Spinal cord (tissue), 10 donors: ENCODE data around the gene PLG. TPM values are rescaled to one million over a fixed set of nuclear protein-coding genes. Genes with fewer than 3 reads are reported as not detected.
"Not testable (repeated sequence)": the region's sequence is repeated elsewhere in the genome, so short reads cannot be mapped to it uniquely, and the experiment has no call there.

Experiments used
- DNase-seq, 6 donors: peaks; one replicate each; pipeline versions ENCODE4 v3.0.0 to v3.0.0-alpha.2; 2013 to 2015; ENCODE audit warnings: low spot score in 6 of 6, low read depth in 4 of 6
- H3K27ac ChIP-seq: one replicate; pipeline ENCODE4 v1.5.1; 2013; ENCODE audit warnings: low read depth, low read length, control low read depth
- H3K27me3 ChIP-seq: one replicate; pipeline ENCODE4 v1.6.1; 2013; ENCODE audit warnings: low read length; ENCODE audit not compliant: control insufficient read depth, insufficient read depth
- H3K36me3 ChIP-seq: one replicate; pipeline ENCODE4 v1.6.1; 2013; ENCODE audit warnings: low read length; ENCODE audit not compliant: control insufficient read depth, insufficient read depth
- H3K4me1 ChIP-seq: one replicate; pipeline ENCODE4 v1.6.1; 2013; ENCODE audit warnings: low read length; ENCODE audit not compliant: control insufficient read depth, insufficient read depth
- H3K4me3 ChIP-seq: one replicate; pipeline ENCODE4 v1.5.1; 2013; ENCODE audit warnings: low read depth, low read length, control low read depth
- H3K9me3 ChIP-seq: one replicate; pipeline ENCODE4 v1.6.1; 2013; ENCODE audit warnings: low read length; ENCODE audit not compliant: control insufficient read depth, insufficient read depth
- WGBS: methylation state at CpG from one replicate; pipeline ENCODE4 v1.1.5; 2013; ENCODE audit warnings: missing lambda C conversion rate; ENCODE audit not compliant: insufficient coverage; 5-methylcytosine and 5-hydroxymethylcytosine counted together
- polyA plus RNA-seq, 2 donors: library from polyadenylated mRNA; unstranded; fragments of 120-200 nt; gene quantifications; one replicate each; pipeline ENCODE4 v1.2.1, GENCODE V29; 2013; ENCODE audit not compliant: insufficient read length in 2 of 2
- total RNA-seq, 2 donors: library from RNA; depleted of rRNA in 1 of 2; stranded (reverse); fragments of 120-200 nt in 1 of 2; fragments of >200 nt in 1 of 2; gene quantifications; one replicate each; pipeline versions ENCODE4 v1.2.3 to v1.2.4, GENCODE V29; 2013 to 2014
- donor health status: healthy.

Gene PLG
- total and polyA plus RNA-seq, 4 donors = 0.39 to 7.7 (median 3.6) TPM; not detected in 1

DNA sequence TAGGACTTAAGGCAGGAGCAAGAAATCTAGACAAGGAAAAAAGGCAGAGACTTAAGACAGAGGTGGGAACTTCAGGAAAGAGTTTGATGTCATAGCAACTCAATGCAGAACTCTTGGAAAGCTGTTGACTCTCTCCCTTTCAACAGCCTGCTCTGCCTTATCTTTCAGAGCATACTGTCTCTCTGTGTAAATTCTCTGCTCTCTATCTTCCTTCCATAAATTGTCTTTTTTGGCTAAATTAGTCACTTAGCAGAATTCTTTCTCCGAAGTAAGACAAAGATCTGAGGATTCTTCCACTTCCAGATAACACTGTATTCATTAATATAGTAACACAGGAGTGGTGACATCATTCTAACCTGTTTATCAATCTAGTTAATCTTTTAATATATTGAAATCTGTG lies 80.2 kb downstream of the PLG start:
- Histone ChIP-seq H3K36me3 (no peaks in the 10 kb centered on the region), H3K4me1 (no peaks in the 10 kb centered on the region), H3K4me3 (no peak overlapping the region), H3K27ac (no peak overlapping the region), H3K27me3 (no peaks in the 10 kb centered on the region), H3K9me3 (no peaks in the 10 kb centered on the region)
- WGBS = no CpG with 5 or more reads among the region's 1 CpG
- no peak for DNase-seq

DNA sequence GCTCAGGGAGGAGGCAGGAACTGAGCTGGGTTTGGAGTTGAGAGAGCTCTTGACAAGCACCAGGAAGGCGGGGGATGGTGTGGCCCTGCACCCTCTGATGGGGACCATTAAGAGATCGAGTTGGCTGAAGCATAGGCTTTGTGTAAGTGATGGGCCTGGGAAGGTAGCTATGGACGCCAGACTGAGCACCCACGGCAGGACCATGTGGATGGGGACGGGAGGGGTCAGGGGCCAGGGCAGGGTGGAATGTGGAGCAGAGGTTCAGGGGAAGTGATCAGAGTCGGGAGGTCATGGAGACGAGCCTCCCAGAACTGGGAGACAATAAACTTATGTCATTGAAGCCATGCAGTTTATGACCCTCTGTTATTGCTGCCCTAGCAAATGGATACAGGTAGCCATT lies 81.7 kb downstream of the PLG start:
- no peak for DNase-seq
- Histone ChIP-seq H3K27me3 (no peaks in the 10 kb centered on the region), H3K4me1 (no peaks in the 10 kb centered on the region), H3K36me3 (no peaks in the 10 kb centered on the region), H3K9me3 (no peaks in the 10 kb centered on the region), H3K27ac (no peak overlapping the region), H3K4me3 (no peak overlapping the region)
- WGBS = 65% methylated on average over 7 of the region's 7 CpGs

DNA sequence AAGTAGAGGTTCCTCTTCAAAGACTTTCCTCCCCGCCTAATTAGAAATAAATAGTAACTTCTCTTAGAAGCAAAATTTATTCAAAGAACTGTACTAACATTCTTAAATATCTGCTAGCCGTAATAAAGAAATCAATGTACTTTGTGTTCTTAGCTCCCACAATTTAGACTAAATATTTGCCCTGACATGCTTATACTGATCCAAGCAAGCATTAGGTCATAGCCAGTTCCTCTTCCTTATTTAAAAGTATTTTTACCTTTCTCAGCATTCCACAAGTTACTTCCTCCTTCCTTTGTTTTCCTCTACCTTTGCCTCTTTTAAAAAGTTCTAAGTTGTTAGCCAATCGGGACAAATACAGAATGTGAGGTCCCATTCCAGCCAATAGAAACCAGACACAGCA lies 86.1 kb downstream of the PLG start:
- not testable (repeated sequence) for DNase-seq, H3K27me3 ChIP-seq, H3K27ac ChIP-seq, H3K36me3 ChIP-seq, H3K4me1 ChIP-seq, H3K9me3 ChIP-seq, H3K4me3 ChIP-seq
- 100% methylated on average over 1 of the region's 3 CpGs for WGBS

DNA sequence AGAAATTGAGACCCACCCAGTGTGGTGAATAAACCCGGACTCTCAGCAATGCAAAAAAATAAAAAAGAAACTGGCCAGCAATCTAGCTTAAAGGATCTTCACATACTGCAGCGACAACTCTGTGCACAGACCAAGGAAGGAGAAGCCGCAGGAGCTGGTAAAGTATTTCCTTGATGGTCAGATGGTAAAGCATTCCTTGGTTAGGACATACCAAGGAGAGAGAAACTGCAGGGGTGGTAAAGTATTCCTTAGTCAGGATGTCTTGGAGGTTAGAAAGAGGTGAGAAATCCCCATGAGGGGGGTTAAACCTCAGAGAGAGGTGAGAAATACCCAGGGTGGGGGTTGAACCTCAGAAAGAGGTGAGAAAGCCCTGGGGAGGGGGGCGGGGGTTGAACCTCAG lies 86.8 kb downstream of the PLG start:
- DNase-seq = no peak
- no peaks in the 10 kb centered on the region for H3K36me3 ChIP-seq
- H3K4me1 ChIP-seq = no peaks in the 10 kb centered on the region
- H3K27me3 ChIP-seq = no peaks in the 10 kb centered on the region
- peaks cover 1% of the 10 kb centered on the region for H3K9me3 ChIP-seq
- WGBS = 87% methylated on average over 3 of the region's 4 CpGs
- no peak overlapping the region for H3K27ac ChIP-seq
- H3K4me3 ChIP-seq = no peak overlapping the region

DNA sequence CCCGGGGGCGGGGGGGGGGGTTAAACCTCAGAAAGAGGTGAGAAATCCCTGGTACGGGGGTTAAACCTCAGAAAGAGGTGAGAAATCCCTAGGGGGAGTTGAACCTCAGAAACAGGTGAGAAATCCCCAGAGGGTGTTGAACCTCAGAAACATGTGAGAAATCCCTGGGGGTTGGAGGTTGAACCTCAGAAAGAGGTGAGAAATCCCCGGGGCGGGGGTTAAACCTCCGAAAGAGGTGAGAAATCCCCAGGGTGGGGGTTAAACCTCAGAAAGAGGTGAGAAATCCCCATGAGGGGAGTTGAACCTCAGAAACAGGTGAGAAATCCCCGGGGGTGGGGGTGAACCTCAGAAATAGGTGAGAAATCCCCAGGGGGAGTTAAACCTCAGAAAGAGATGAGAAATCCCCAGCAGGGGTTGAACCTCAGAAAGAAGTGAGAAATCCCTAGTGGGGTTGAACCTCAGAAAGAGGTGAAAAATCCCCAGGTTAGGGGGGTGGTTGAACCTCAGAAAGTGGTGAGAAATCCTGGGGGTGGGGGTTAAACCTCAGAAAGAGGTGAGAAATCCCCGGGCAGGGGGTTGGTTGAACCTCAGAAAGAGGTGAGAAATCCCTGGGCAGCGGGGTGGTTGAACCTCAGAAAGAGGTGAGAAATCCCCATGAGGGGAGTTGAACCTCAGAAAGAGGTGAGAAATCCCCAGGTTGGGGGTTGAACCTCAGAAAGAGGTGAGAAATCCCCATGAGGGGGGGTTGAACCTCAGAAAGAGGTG lies 87.4 kb downstream of the PLG start:
- no peak overlapping the region for H3K4me3 ChIP-seq
- H3K27ac ChIP-seq = no peak overlapping the region
- DNase-seq = no peak
- peaks cover 1% of the 10 kb centered on the region for H3K9me3 ChIP-seq
- H3K27me3 ChIP-seq = no peaks in the 10 kb centered on the region
- 93% methylated on average over 6 of the region's 9 CpGs for WGBS
- H3K36me3 ChIP-seq = no peaks in the 10 kb centered on the region
- no peaks in the 10 kb centered on the region for H3K4me1 ChIP-seq

DNA sequence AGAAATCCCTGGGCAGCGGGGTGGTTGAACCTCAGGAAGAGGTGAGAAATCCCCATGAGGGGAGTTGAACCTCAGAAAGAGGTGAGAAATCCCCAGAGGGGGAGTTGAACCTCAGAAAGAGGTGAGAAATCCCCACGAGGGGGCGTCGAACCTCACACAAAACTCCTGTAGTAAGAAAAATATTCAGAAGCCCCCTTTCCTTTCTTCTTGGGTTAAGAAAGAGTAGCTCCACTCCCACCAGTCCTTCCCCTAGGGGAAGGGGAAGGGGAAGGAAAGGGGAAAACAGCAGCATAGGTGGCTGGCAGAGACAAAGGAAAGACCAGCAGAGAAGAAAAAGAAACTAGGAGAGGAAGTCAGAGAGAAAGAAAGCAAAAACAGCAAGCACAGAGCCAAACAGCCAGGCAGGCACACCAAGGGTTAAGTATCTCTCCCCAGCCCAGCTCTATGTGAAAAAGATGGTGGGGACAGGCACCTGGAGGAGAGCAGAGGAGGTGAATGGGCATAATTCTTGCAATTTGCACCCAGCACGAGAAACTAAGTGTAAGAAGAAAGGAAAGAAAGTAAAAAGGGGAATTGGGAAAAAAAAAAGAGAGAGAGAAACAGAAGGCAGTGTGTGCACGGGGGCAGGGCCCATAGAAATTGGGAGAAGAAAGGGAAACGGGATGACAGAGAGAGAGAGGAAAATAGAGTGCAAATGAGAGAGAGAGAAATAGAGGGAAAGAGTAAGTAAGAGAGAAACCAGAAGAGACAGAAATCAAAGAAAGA lies 88.2 kb downstream of the PLG start:
- Histone ChIP-seq H3K9me3 (peaks cover 1% of the 10 kb centered on the region), H3K27ac (no peak overlapping the region), H3K36me3 (no peaks in the 10 kb centered on the region), H3K4me1 (no peaks in the 10 kb centered on the region), H3K27me3 (no peaks in the 10 kb centered on the region), H3K4me3 (no peak overlapping the region)
- 25% methylated on average over 3 of the region's 7 CpGs for WGBS
- no peak for DNase-seq

DNA sequence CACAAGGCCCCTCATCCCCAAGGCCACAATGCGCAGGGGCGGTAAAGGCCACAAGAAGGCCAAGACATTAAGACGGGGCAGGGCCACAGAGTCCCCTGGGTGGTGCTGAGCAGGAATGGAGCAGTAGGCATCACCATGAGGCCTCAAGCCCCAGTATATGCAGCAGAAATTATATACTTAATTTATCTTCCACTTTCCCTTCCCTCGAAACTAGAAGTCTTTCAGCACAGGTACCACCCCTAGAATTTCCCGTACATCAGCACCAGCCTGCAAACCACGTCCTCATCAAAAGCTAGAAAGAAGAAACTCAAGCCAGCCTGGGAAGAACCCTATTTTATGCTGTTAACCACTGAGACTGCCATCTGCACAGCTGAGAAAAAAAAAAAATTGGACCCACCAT lies 89.4 kb downstream of the PLG start:
- no peaks in the 10 kb centered on the region for H3K4me1 ChIP-seq
- 100% methylated on average over 3 of the region's 6 CpGs for WGBS
- H3K27me3 ChIP-seq = no peaks in the 10 kb centered on the region
- no peak overlapping the region for H3K27ac ChIP-seq
- no peaks in the 10 kb centered on the region for H3K36me3 ChIP-seq
- peaks cover 1% of the 10 kb centered on the region for H3K9me3 ChIP-seq
- no peak for DNase-seq
- no peak overlapping the region for H3K4me3 ChIP-seq

DNA sequence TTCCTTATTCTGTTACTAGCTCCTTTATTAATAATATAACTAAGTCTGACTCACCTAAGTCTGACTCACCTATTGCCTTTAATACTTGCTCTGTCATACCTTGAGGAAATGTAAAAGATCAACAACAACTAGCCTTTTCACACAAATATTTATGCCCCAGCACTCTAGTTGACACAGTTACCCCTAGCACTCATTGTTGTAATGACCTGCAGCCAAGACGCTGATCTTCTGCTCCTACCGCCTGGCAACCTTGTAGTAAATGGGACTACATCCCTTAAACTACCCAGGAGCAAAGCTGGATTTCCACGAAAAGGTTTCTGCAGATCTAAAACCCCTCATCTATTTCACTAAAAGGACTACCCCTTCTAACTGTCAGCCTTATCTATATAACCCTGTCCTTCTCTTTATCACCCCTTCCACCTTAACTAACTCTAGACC lies 90.0 kb downstream of the PLG start:
- 89% methylated on average over 3 of the region's 3 CpGs for WGBS
- Histone ChIP-seq H3K27me3 (no peaks in the 10 kb centered on the region), H3K4me3 (no peak overlapping the region), H3K27ac (no peak overlapping the region), H3K4me1 (no peaks in the 10 kb centered on the region), H3K36me3 (no peaks in the 10 kb centered on the region), H3K9me3 (peaks cover 1% of the 10 kb centered on the region)
- no peak for DNase-seq

DNA sequence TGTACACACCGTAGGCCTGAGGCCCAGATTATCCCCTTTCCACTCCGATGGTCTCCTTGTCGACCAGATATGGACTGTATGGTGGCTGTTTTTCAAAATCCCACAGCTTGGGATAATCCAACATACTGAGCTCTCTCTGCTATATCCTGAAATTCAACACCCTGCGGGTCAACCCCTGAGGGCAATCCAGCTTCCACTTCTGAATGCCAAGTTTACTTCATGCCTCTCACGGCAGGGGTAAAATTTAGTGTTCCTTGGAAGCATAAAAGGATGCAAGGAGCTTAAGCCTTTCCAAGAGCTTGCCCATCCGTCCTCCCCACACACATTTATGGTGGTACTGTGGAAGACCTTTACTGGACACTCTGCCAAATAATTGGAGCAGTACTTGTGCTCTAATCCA lies 90.7 kb downstream of the PLG start:
- WGBS = 100% methylated on average over 2 of the region's 6 CpGs
- no peak overlapping the region for H3K27ac ChIP-seq

DNA sequence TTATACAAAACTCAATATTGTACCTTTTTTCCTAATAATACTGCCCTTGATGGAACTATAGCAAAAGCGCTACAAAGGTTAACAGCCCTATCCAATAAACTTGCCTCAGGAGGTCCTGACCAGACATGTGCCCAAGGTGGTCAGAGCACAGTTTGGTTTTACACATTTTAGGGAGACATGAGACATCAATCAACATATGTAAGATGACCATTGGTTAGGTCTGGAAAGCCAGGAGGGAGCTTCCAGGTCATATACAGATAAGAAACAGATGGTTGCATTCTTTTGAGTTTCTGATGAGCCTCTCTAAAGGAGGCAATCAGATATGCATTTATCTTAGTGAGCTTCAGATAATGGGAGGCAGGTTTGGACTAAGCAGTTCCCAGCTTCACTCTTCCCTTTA lies 91.6 kb downstream of the PLG start:
- no peaks in the 10 kb centered on the region for H3K36me3 ChIP-seq
- H3K4me1 ChIP-seq = no peaks in the 10 kb centered on the region
- 80% methylated on average over 1 of the region's 1 CpG for WGBS
- H3K27ac ChIP-seq = no peak overlapping the region
- no peak overlapping the region for H3K4me3 ChIP-seq
- H3K9me3 ChIP-seq = peaks cover 1% of the 10 kb centered on the region
- no peak for DNase-seq
- no peaks in the 10 kb centered on the region for H3K27me3 ChIP-seq

More for the DNA sequence above, 90.7 kb downstream of the PLG start:
- H3K36me3 ChIP-seq = no peaks in the 10 kb centered on the region
- DNase-seq = peak in 1 of 6 donors; percentile 3
- no peak overlapping the region for H3K4me3 ChIP-seq
- H3K27me3 ChIP-seq = no peaks in the 10 kb centered on the region
- H3K4me1 ChIP-seq = no peaks in the 10 kb centered on the region
- peaks cover 1% of the 10 kb centered on the region for H3K9me3 ChIP-seq
